HepG2 (cell line): ENCODE measurements around the gene ADGRB2. TPM values are rescaled to one million over a fixed set of nuclear protein-coding genes. Genes with fewer than 3 reads are reported as not detected.

Experiments
- ASH2L ChIP-seq: fragments of 300-600, 200-600 bp; sonication (generic); IDR thresholded peaks from 2 replicates; pipeline ENCODE4 v1.7.0; 2017; ENCODE audit warnings: low read depth, mild to moderate bottlenecking, moderate library complexity, mixed read lengths, low read length; ENCODE audit not compliant: insufficient read length
- DR1 ChIP-seq: sonication (generic); formaldehyde crosslinking; IDR thresholded peaks from 2 replicates; pipeline ENCODE4 v1.8.0; 2021; ENCODE audit warnings: mild to moderate bottlenecking, missing genetic modification reagents, inconsistent platforms
- FOSL1 ChIP-seq: sonication (generic); formaldehyde crosslinking; IDR thresholded peaks from 2 replicates; pipeline ENCODE4 v1.9.0; 2021; ENCODE audit warnings: missing genetic modification reagents, borderline replicate concordance
- KAT7 ChIP-seq: IDR thresholded peaks from 2 replicates; pipeline ENCODE4 v1.6.1; 2018; ENCODE audit warnings: borderline replicate concordance, missing compliant biosample characterization
- KDM5B ChIP-seq: sonication (generic); formaldehyde crosslinking; IDR thresholded peaks from 2 replicates; pipeline ENCODE4 v1.4.0; 2020; ENCODE audit warnings: missing genetic modification reagents, mild to moderate bottlenecking, borderline replicate concordance
- NR2F2 ChIP-seq: IDR thresholded peaks from 2 replicates; pipeline ENCODE4 v1.6.1; 2012; ENCODE audit warnings: low read depth, inconsistent platforms, borderline replicate concordance
- SNAPC2 ChIP-seq: sonication (generic); formaldehyde crosslinking; IDR thresholded peaks from 2 replicates; pipeline ENCODE4 v1.8.1; 2022; ENCODE audit warnings: mild to moderate bottlenecking, missing genetic modification reagents
- SP140L ChIP-seq: sonication (generic); formaldehyde crosslinking; IDR thresholded peaks from 2 replicates; pipeline ENCODE4 v1.4.0; 2020; ENCODE audit warnings: missing genetic modification reagents, borderline replicate concordance
- ZFP90 ChIP-seq: sonication (generic); formaldehyde crosslinking; IDR thresholded peaks from 2 replicates; pipeline ENCODE4 v1.8.0; 2022; ENCODE audit warnings: missing genetic modification reagents, mild to moderate bottlenecking, inconsistent platforms, borderline replicate concordance
- ZNF256 ChIP-seq: sonication (generic); formaldehyde crosslinking; conservative IDR thresholded peaks from 2 replicates; pipeline ENCODE4 v1.4.0; 2020; ENCODE audit warnings: missing genetic modification reagents
- ZNF264 ChIP-seq: sonication (generic); formaldehyde crosslinking; IDR thresholded peaks from 2 replicates; pipeline ENCODE4 v1.4.0; 2020; ENCODE audit warnings: missing genetic modification reagents
- ZNF563 ChIP-seq: sonication (generic); formaldehyde crosslinking; IDR thresholded peaks from 2 replicates; pipeline ENCODE4 v1.8.0; 2022; ENCODE audit warnings: mild to moderate bottlenecking, moderate library complexity, missing genetic modification reagents
- ZNF703 ChIP-seq: sonication (generic); formaldehyde crosslinking; IDR thresholded peaks from 2 replicates; pipeline ENCODE4 v1.5.1; 2020; ENCODE audit warnings: missing genetic modification reagents, mild to moderate bottlenecking, moderate library complexity, borderline replicate concordance
- polyA plus RNA-seq, 8 experiments: library from polyadenylated mRNA; depleted of rRNA in 3 of 8; stranded (reverse) in 7 of 8; unstranded in 1 of 8; fragments of >200 nt; fragmentation: Illumina TruSeq in 4 of 8; extraction: Trizol in 4 of 8; gene quantifications; 2 replicates each; pipeline versions ENCODE4 v1.2.1 to v1.2.3, GENCODE V29; 2011 to 2016; ENCODE audit warnings: low read depth in 4 of 8, missing spikeins in 1 of 8, mixed read lengths in 1 of 8; ENCODE audit not compliant: insufficient read depth in 1 of 8
- total RNA-seq, 5 experiments: library from RNA; depleted of rRNA; stranded (reverse); fragments of >200 nt; fragmentation: Illumina TruSeq; extraction: Trizol; gene quantifications; 2 replicates each; pipeline ENCODE4 v1.2.3, GENCODE V29; 2016; ENCODE audit warnings: low read depth in 1 of 5
- TF ChIP-seq, protein P1 (sequence below): sonication (generic); formaldehyde crosslinking; IDR thresholded peaks from 2 replicates; pipeline ENCODE4 v1.4.0; 2020; ENCODE audit warnings: missing genetic modification reagents
- TF ChIP-seq, protein P2 (sequence below): sonication (generic); formaldehyde crosslinking; IDR thresholded peaks from 2 replicates; pipeline ENCODE4 v1.4.0; 2020; ENCODE audit warnings: missing genetic modification reagents
- TF ChIP-seq, protein P3 (sequence below): sonication (generic); formaldehyde crosslinking; IDR thresholded peaks from 2 replicates; pipeline ENCODE4 v1.5.0; 2020; ENCODE audit warnings: missing genetic modification reagents
- TF ChIP-seq, protein P4 (sequence below): sonication (generic); formaldehyde crosslinking; IDR thresholded peaks from 2 replicates; pipeline ENCODE4; 2020; ENCODE audit warnings: missing genetic modification reagents, mild to moderate bottlenecking, borderline replicate concordance
- TF ChIP-seq, protein P5 (sequence below): sonication (generic); formaldehyde crosslinking; IDR thresholded peaks from 2 replicates; pipeline ENCODE4 v1.4.0; 2020; ENCODE audit warnings: low read depth, mild to moderate bottlenecking, missing genetic modification reagents
- TF ChIP-seq, protein P6 (sequence below): IDR thresholded peaks from 2 replicates; pipeline ENCODE4 v1.6.1; 2016; ENCODE audit warnings: mild to moderate bottlenecking, missing biosample characterization, missing genetic modification reagents

The ADGRB2 gene
- total and polyA plus RNA-seq, 2 of the 13 experiments (the other 11 are each of a cell fraction or from before 2014, with no cell fraction given): 0.03 to 0.09 TPM

DNA sequence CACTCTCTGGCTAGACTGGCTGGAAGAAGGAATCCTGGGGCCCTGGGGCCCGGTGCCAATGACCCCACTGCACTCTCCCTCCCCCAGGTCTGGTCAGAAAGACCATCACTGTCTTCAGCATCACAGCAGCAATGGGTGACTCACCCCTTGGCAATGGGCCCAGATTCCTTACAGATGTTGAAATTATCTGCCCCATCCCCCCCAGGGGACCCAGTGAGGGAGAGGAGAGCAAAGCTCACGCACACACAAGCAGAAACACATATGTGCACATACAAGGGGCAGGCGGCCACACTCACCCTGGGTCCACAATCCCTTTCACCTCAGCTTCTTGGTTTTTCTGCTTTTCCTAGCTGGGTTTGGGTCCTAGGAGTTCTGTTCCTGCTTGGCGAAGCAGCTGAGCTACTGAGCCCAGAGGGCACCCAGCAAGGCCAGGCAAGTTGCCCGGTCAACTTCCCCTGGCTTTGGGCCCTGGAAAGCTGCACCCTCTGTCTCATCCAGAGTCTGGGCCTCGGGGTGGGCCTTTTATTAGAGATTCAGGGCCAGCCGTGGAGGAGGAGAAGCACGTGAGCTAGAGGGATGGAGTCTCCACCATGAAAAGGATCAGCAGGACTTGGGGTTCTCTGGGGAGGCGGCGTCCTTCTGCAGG lies 62.9 kb downstream of the ADGRB2 start (continued):
- TF ChIP-seq, protein P1, sequence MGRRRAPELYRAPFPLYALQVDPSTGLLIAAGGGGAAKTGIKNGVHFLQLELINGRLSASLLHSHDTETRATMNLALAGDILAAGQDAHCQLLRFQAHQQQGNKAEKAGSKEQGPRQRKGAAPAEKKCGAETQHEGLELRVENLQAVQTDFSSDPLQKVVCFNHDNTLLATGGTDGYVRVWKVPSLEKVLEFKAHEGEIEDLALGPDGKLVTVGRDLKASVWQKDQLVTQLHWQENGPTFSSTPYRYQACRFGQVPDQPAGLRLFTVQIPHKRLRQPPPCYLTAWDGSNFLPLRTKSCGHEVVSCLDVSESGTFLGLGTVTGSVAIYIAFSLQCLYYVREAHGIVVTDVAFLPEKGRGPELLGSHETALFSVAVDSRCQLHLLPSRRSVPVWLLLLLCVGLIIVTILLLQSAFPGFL: no peak
- no peak for TF ChIP-seq ZNF703
- no peak for TF ChIP-seq SP140L (CRISPR knock-in tag)
- peak; percentile 57 for TF ChIP-seq ASH2L
- TF ChIP-seq, protein P2, sequence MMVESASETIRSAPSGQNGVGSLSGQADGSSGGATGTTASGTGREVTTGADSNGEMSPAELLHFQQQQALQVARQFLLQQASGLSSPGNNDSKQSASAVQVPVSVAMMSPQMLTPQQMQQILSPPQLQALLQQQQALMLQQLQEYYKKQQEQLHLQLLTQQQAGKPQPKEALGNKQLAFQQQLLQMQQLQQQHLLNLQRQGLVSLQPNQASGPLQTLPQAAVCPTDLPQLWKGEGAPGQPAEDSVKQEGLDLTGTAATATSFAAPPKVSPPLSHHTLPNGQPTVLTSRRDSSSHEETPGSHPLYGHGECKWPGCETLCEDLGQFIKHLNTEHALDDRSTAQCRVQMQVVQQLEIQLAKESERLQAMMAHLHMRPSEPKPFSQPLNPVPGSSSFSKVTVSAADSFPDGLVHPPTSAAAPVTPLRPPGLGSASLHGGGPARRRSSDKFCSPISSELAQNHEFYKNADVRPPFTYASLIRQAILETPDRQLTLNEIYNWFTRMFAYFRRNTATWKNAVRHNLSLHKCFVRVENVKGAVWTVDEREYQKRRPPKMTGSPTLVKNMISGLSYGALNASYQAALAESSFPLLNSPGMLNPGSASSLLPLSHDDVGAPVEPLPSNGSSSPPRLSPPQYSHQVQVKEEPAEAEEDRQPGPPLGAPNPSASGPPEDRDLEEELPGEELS (CRISPR knock-in tag): peak; percentile 82
- TF ChIP-seq, protein P3, sequence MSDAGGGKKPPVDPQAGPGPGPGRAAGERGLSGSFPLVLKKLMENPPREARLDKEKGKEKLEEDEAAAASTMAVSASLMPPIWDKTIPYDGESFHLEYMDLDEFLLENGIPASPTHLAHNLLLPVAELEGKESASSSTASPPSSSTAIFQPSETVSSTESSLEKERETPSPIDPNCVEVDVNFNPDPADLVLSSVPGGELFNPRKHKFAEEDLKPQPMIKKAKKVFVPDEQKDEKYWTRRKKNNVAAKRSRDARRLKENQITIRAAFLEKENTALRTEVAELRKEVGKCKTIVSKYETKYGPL (CRISPR knock-in tag): no peak
- TF ChIP-seq FOSL1 (CRISPR knock-in tag): peak; percentile 97
- peak; percentile 17; the same call in 1 of the 2 replicates for TF ChIP-seq NR2F2
- TF ChIP-seq, protein P4, sequence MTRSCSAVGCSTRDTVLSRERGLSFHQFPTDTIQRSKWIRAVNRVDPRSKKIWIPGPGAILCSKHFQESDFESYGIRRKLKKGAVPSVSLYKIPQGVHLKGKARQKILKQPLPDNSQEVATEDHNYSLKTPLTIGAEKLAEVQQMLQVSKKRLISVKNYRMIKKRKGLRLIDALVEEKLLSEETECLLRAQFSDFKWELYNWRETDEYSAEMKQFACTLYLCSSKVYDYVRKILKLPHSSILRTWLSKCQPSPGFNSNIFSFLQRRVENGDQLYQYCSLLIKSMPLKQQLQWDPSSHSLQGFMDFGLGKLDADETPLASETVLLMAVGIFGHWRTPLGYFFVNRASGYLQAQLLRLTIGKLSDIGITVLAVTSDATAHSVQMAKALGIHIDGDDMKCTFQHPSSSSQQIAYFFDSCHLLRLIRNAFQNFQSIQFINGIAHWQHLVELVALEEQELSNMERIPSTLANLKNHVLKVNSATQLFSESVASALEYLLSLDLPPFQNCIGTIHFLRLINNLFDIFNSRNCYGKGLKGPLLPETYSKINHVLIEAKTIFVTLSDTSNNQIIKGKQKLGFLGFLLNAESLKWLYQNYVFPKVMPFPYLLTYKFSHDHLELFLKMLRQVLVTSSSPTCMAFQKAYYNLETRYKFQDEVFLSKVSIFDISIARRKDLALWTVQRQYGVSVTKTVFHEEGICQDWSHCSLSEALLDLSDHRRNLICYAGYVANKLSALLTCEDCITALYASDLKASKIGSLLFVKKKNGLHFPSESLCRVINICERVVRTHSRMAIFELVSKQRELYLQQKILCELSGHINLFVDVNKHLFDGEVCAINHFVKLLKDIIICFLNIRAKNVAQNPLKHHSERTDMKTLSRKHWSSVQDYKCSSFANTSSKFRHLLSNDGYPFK (CRISPR knock-in tag): no peak
- no peak for TF ChIP-seq DR1 (CRISPR knock-in tag)
- TF ChIP-seq KAT7 (CRISPR knock-in tag): no peak
- no peak for TF ChIP-seq ZNF264 (CRISPR knock-in tag)
- TF ChIP-seq, protein P5, sequence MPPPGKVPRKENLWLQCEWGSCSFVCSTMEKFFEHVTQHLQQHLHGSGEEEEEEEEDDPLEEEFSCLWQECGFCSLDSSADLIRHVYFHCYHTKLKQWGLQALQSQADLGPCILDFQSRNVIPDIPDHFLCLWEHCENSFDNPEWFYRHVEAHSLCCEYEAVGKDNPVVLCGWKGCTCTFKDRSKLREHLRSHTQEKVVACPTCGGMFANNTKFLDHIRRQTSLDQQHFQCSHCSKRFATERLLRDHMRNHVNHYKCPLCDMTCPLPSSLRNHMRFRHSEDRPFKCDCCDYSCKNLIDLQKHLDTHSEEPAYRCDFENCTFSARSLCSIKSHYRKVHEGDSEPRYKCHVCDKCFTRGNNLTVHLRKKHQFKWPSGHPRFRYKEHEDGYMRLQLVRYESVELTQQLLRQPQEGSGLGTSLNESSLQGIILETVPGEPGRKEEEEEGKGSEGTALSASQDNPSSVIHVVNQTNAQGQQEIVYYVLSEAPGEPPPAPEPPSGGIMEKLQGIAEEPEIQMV (CRISPR knock-in tag): no peak; the same call in 1 of the 2 replicates
- TF ChIP-seq ZNF256 (CRISPR knock-in tag): no peak
- TF ChIP-seq, protein P6, sequence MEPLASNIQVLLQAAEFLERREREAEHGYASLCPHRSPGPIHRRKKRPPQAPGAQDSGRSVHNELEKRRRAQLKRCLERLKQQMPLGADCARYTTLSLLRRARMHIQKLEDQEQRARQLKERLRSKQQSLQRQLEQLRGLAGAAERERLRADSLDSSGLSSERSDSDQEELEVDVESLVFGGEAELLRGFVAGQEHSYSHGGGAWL (CRISPR knock-in tag): no peak
- no peak for TF ChIP-seq ZFP90 (CRISPR knock-in tag)
- no peak for TF ChIP-seq ZNF563 (CRISPR knock-in tag)
- TF ChIP-seq SNAPC2 (CRISPR knock-in tag): no peak
- no peak; the same call in 1 of the 2 replicates for TF ChIP-seq KDM5B
